Amygdala (tissue), 56 donors: ENCODE measurements around the gene RICTOR.

ENCODE experiments used
- DNase-seq, 56 donors: peaks; one replicate each; lab custom pipeline; 2025; lab: John Stamatoyannopoulos, UW

The RICTOR gene

DNA sequence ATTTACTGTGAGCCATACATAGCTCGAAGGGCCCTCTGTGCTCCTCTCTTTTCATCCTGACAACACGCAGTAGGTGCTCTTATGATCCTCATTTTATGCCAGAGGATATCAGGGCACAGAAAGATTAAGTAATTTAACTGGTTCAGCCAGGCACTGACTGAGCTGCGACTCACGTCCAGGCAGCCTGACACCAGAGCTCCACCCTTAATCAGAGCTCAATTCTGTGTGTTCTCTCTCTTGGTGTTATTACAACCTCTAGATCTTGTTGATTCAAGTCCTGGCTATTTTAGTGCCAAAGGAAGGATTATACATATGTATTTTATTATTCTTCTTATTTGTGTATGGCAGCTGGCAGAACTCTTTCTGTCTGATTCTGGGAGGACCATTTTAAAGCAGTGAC is 168.7 kb downstream of the RICTOR start:
- DNase-seq, result no peak

DNA sequence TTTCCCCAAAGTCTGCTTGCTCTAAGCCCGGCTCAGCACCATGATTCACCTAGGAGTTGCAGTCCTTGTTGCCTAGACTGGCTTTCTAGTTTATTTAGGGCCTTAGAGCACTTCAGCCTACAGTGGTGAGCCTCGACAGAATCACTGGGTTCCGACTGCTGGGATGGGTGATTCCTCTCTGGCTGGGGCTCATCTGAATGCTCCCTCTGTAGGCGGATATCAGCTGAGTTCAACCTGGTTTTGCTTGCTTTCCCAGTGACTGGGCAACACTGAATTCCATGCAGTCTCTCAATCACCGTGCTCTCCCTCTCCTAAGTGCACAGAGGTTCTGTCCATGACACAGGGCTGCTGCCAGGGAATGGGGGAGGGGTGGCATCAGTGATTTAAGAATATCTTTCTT is 174.3 kb downstream of the RICTOR start:
- no peak for DNase-seq

DNA sequence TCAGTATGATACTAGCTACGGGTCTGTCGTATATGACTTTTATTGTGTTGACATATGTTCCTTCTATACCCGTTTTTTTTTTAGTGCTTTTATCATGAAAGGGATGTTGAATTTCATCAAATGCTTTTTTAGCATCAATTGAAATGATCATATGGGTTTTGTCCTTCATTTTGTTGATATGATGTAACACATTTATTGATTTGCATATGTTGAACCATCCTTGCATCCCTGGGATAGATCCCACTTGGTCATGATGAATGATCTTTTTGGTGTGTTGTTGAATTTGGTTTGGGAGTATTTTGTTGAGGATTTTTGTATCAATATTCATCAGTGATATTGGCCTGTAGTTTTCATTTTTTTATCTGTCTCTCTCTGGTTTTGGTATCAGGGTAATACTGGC is 177.4 kb downstream of the RICTOR start:
- no peak for DNase-seq

DNA sequence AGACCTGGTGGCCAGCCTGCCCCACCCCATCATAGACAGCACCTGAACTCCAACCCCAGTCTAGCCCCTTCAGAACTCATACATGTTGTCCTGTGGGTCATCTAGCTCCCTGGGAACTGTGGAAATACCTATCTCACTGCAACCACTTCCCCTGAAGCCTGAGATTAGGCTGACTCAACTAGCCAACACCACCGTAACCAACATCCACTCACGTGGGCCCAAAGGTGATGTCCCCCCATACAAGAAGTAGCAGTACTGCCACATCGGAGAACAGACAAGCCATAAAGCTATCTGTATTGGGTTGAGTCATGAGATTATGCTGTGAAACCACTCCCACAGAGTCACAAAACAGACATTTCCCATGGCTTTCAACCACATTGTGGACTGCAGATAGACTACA is 181.8 kb downstream of the RICTOR start:
- no peak for DNase-seq

DNA sequence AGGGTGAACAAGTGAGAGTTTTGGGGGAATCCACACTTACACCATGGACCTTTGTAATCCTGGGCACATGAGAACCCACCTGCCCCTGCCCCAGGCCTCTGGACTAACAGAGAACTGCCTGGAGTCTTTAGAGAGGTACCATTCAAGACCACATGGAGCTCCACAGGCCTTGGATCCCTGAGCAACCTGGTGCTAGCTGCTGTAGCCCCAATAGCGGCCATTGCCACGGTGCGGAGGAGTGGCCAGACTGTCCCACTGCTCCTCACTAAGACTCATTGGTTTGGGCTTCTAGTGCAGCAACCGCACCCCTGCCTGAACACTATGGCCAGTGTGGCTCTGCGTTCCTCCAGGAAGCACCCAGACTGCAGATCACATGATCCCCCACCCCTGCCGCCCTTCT is 182.6 kb downstream of the RICTOR start:
- no peak for DNase-seq

DNA sequence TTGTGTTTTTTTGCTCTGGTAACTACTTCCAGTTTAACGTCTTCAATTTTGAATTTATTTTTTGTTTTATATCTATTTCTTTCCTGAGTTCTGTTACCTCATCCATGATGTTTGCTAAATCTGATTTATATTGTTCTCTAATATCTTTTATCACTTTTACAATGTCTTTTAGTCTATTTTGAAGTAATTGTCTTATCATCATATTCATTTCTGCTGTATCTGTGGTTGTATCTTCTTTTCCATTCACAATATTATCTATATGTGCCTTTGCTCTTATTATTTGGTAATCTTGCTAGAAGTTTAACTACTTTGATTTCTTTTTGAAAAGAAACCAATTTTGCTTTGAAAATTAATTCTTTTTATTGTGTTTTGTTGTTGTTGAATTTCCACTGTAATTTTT is 184.8 kb downstream of the RICTOR start:
- no peak for DNase-seq

DNA sequence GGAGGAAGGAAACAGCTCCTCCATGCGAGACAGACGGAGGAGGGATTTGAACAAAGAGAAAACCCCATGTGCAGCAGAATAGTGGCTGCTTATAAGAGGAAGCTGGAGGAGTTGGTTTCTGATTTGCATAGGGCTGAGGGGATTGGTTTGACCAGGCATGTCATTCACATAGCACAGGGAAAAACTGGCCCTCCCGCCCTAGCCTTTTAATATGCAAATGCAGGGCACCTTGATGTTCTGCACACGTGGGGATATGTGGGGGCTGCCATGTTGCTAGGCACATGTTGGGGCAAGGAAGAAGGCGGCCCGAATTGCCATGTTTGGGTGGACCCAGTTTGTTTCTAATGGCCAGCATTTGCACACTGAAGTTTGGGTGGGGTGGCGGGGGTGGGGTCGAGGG is 186.2 kb downstream of the RICTOR start:
- no peak for DNase-seq
